Measurements from ENCODE around the gene TBC1D10A.

TBC1D10A gene

GRCh38 chr22:30285846-30286200, 40.9 kb downstream of the TBC1D10A start:
- no peak for DNase-seq (ENCODE audit: low read depth)

GRCh38 chr22:30285176-30285845, 41.4 kb downstream of the TBC1D10A start:
- no peak for DNase-seq (ENCODE audit: low read depth)

- no peak for DNase-seq (ENCODE audit: low read depth)
Observed at GRCh38 chr22:30284666-30285065, 42.1 kb downstream of the TBC1D10A start.

- DNase-seq (ENCODE audit: low read depth): no peak
Observed at GRCh38 chr22:30284172-30284571, 42.6 kb downstream of the TBC1D10A start.

- no peak for DNase-seq (ENCODE audit: low read depth)
Observed at GRCh38 chr22:30283342-30283741, 43.4 kb downstream of the TBC1D10A start.

GRCh38 chr22:30282616-30283046, 44.1 kb downstream of the TBC1D10A start:
- no peak for DNase-seq (ENCODE audit: low read depth)

- no peak for DNase-seq (ENCODE audit: low read depth)
Observed at GRCh38 chr22:30280505-30280904, 46.2 kb downstream of the TBC1D10A start.

GRCh38 chr22:30279932-30280331, 46.8 kb downstream of the TBC1D10A start:
- DNase-seq (ENCODE audit: low read depth): no peak

- DNase-seq (ENCODE audit: low read depth): no peak
Observed at GRCh38 chr22:30279046-30279788, 47.5 kb downstream of the TBC1D10A start.

GRCh38 chr22:30277547-30278344, 49.0 kb downstream of the TBC1D10A start:
- no peak for DNase-seq (ENCODE audit: low read depth)

- no peak for DNase-seq (ENCODE audit: low read depth)
Observed at GRCh38 chr22:30276039-30276438, 50.7 kb downstream of the TBC1D10A start.

GRCh38 chr22:30275625-30276024, 51.1 kb downstream of the TBC1D10A start:
- DNase-seq (ENCODE audit: low read depth): no peak

GRCh38 chr22:30274437-30274812, 52.3 kb downstream of the TBC1D10A start:
- DNase-seq (ENCODE audit: low read depth): no peak

- DNase-seq (ENCODE audit: low read depth): no peak
Observed at GRCh38 chr22:30273711-30274436, 52.9 kb downstream of the TBC1D10A start.

GRCh38 chr22:30272781-30273601, 53.8 kb downstream of the TBC1D10A start:
- no peak for DNase-seq (ENCODE audit: low read depth)

GRCh38 chr22:30270832-30271231, 55.9 kb downstream of the TBC1D10A start:
- DNase-seq (ENCODE audit: low read depth): no peak

GRCh38 chr22:30268331-30268730, 58.4 kb downstream of the TBC1D10A start:
- no peak for DNase-seq (ENCODE audit: low read depth)

GRCh38 chr22:30267382-30268302, 59.1 kb downstream of the TBC1D10A start:
- no peak for DNase-seq (ENCODE audit: low read depth)

GRCh38 chr22:30266445-30267381, 60.0 kb downstream of the TBC1D10A start, which contains the start of gene OSM:
Gene OSM (minus strand): TSS chr22:30266851. CDS start chr22:30266799, 52 bp downstream.
- no peak for DNase-seq (ENCODE audit: low read depth)
